GM12878 (cell line): ENCODE measurements around the gene AUNIP. TPM values are rescaled to one million over a fixed set of nuclear protein-coding genes. Genes with fewer than 3 reads are reported as not detected.

Source experiments
- ATAC-seq: fragments of 200-7000 bp; cut with Tn5 transposase; 3 replicates; pipeline ENCODE4 v1.9.1; 2020; ENCODE audit warnings: mild to moderate bottlenecking, moderate library complexity
- BruUV-seq: library from RNA; stranded (reverse); fragments of 400-500 nt; replicated peaks from 2 replicates; lab custom pipeline; 2021; lab: Mats Ljungman, UMichigan
- CTCF ChIA-PET: fragments of 300-600 bp; sonication (Branson Sonifier 250); formaldehyde crosslinking; extraction: SDS; loops from one replicate; lab custom pipeline; 2021; ENCODE audit warnings: inconsistent platforms; lab: Yijun Ruan, JAX
- POLR2A ChIA-PET: fragments of 350-600 bp; formaldehyde crosslinking; extraction: SDS; loops from one replicate; lab custom pipeline; 2021; ENCODE audit warnings: inconsistent platforms; lab: Charles Lee
- RAD21 ChIA-PET: fragments of 300-600 bp; sonication (Branson Sonifier 250); formaldehyde crosslinking; loops from one replicate; lab custom pipeline; 2023; ENCODE audit warnings: antibody characterized with exemption; ENCODE audit not compliant: unreplicated experiment; lab: Charles Lee
- SMC1A ChIA-PET: fragments of 300-600 bp; sonication (Branson Sonifier 250); formaldehyde crosslinking; loops from one replicate; lab custom pipeline; 2023; ENCODE audit not compliant: unreplicated experiment, uncharacterized antibody; lab: Charles Lee
- DNase-seq: peaks from one replicate; pipeline ENCODE4 v3.0.0-alpha.2; 2011; ENCODE audit warnings: low read depth, low spot score
- FAIRE-seq: peaks from 3 replicates; lab custom pipeline; 2011; peaks lifted over from hg19 to GRCh38; lab: Jason Lieb, UNC
- H2AFZ ChIP-seq: 2 replicates; pipeline ENCODE4 v1.6.0; 2011; ENCODE audit warnings: low read depth, low read length, control low read depth; ENCODE audit not compliant: control insufficient read depth
- H3K27ac ChIP-seq: 2 replicates; pipeline ENCODE4 v1.5.1; 2011; ENCODE audit warnings: control low read depth; ENCODE audit not compliant: control insufficient read depth, insufficient read depth
- H3K27me3 ChIP-seq, 2 experiments: replicated peaks in 1 of 2; 2 replicates each; pipeline versions ENCODE4 v1.6.0 to v1.6.1; 2011; ENCODE audit warnings: low read length in 1 of 2; ENCODE audit not compliant: control insufficient read depth in 2 of 2, insufficient read depth in 2 of 2
- H3K36me3 ChIP-seq, 2 experiments: 2 replicates each; pipeline ENCODE4 v1.5.1; 2011; ENCODE audit warnings: low read length in 1 of 2; ENCODE audit not compliant: control insufficient read depth in 2 of 2, insufficient read depth in 2 of 2
- H3K4me1 ChIP-seq: 2 replicates; pipeline ENCODE4 v1.6.1; 2011; ENCODE audit warnings: mild to moderate bottlenecking, low read length, moderate library complexity, mixed read lengths; ENCODE audit not compliant: control insufficient read depth, insufficient read depth
- H3K4me2 ChIP-seq: 2 replicates; pipeline ENCODE4 v1.6.0; 2011; ENCODE audit warnings: control low read depth; ENCODE audit not compliant: control insufficient read depth, insufficient read depth
- H3K4me3 ChIP-seq: fragments of 200-600 bp; sonication (generic); 2 replicates; pipeline ENCODE4 v1.5.1; 2016
- H3K79me2 ChIP-seq: 2 replicates; pipeline ENCODE4 v1.6.0; 2011; ENCODE audit warnings: low read length; ENCODE audit not compliant: control insufficient read depth, insufficient read depth
- H3K9ac ChIP-seq: 2 replicates; pipeline ENCODE4 v1.8.0; 2011; ENCODE audit warnings: low read length, control low read depth, mixed read lengths; ENCODE audit not compliant: control insufficient read depth, insufficient read depth
- H3K9me3 ChIP-seq: replicated peaks from 3 replicates; pipeline ENCODE4 v1.5.1; 2011; ENCODE audit warnings: mild to moderate bottlenecking, low read length; ENCODE audit not compliant: control insufficient read depth, insufficient read depth
- H4K20me1 ChIP-seq: 2 replicates; pipeline ENCODE4 v1.6.0; 2011; ENCODE audit not compliant: control insufficient read depth, insufficient read depth
- BRCA1 ChIP-seq: IDR thresholded peaks from 2 replicates; pipeline ENCODE4 v1.6.1; 2011; ENCODE audit warnings: low read depth, low read length, improper control_type of control experiment
- CREB1 ChIP-seq: IDR thresholded peaks from 2 replicates; pipeline ENCODE4 v1.6.1; 2012; ENCODE audit warnings: low read depth, mild to moderate bottlenecking, inconsistent platforms
- CREM ChIP-seq: IDR thresholded peaks from 2 replicates; pipeline ENCODE4 v1.6.1; 2014; ENCODE audit warnings: antibody characterized with exemption, low read depth
- EED ChIP-seq: sonication (generic); IDR thresholded peaks from 2 replicates; pipeline ENCODE4 v1.6.1; 2016; ENCODE audit warnings: antibody characterized with exemption, low read depth
- JUNB ChIP-seq: IDR thresholded peaks from 2 replicates; pipeline ENCODE4 v1.6.1; 2016; ENCODE audit warnings: antibody characterized with exemption, mild to moderate bottlenecking
- KLF5 ChIP-seq: fragments of 450-650 bp; IDR thresholded peaks from 2 replicates; pipeline ENCODE4 v1.6.1; 2014; ENCODE audit warnings: mild to moderate bottlenecking; ENCODE audit not compliant: partially characterized antibody
- MEF2A ChIP-seq: IDR thresholded peaks from 2 replicates; pipeline ENCODE4 v1.6.1; 2011; ENCODE audit warnings: low read depth, mild to moderate bottlenecking, low read length, moderate library complexity; ENCODE audit not compliant: insufficient read depth
- NR2C2 ChIP-seq: IDR thresholded peaks from 2 replicates; pipeline ENCODE4 v1.6.1; 2011; ENCODE audit warnings: borderline replicate concordance, low read depth; ENCODE audit not compliant: control insufficient read depth, insufficient read length
- POLR2AphosphoS5 ChIP-seq: IDR thresholded peaks from 2 replicates; pipeline ENCODE4 v1.6.1; 2011; ENCODE audit warnings: mild to moderate bottlenecking, low read length, inconsistent platforms
- POU2F2 ChIP-seq: IDR thresholded peaks from 3 replicates; pipeline ENCODE4 v1.6.1; 2011; ENCODE audit warnings: low read depth, mild to moderate bottlenecking, low read length, borderline replicate concordance
- SREBF2 ChIP-seq: IDR thresholded peaks from 2 replicates; pipeline ENCODE4 v1.6.1; 2012; ENCODE audit warnings: mild to moderate bottlenecking, low read length
- TCF3 ChIP-seq: IDR thresholded peaks from 2 replicates; pipeline ENCODE4 v1.6.1; 2012; ENCODE audit warnings: low read depth, mild to moderate bottlenecking, low read length, borderline replicate concordance; ENCODE audit not compliant: insufficient read depth
- WGBS: methylation state at CpG from one replicate; pipeline ENCODE4 v1.1.6; 2016; ENCODE audit warnings: low lambda C conversion rate; ENCODE audit not compliant: insufficient replicate concordance, insufficient coverage; ENCODE audit errors: missing lambda C conversion rate; 5-methylcytosine and 5-hydroxymethylcytosine counted together
- in situ Hi-C: fragments of 300-500 bp; cut with MboI; formaldehyde crosslinking; loops from 9 replicates; pipeline ENCODE4 v1.14.3; 2018; ENCODE audit warnings: mixed read lengths
- intact Hi-C: fragments of 100-400 bp; cut with micrococcal nuclease; formaldehyde crosslinking; loops from one replicate; pipeline ENCODE4 v1.14.2; 2022; ENCODE audit not compliant: unreplicated experiment
- polyA plus RNA-seq, 11 experiments: library from polyadenylated mRNA; depleted of rRNA in 4 of 11; unstranded in 6 of 11; stranded (reverse) in 5 of 11; fragments of >200 nt; fragmentation: Nextera tagmentation in 4 of 11; fragmentation: Illumina TruSeq in 1 of 11; extraction: Ambion mirVana in 4 of 11; extraction: Trizol in 1 of 11; gene quantifications; 1 replicate in 1 of 11; 2 replicates in 10 of 11; pipeline versions ENCODE4 v1.2.1 to v1.2.3, GENCODE V29; 2011 to 2016; ENCODE audit warnings: inconsistent platforms in 2 of 11, missing spikeins in 2 of 11, low read depth in 1 of 11
- total RNA-seq, 4 experiments: library from RNA; depleted of rRNA in 3 of 4; stranded (reverse); fragments of >200 nt in 3 of 4; fragmentation: Illumina TruSeq in 1 of 4; extraction: Trizol in 1 of 4; gene quantifications; 2 replicates each; pipeline versions ENCODE4 v1.2.1 to v1.2.3, GENCODE V29; 2013 to 2021
- TF ChIP-seq, protein P1 (sequence below): fragments of 450-650 bp; IDR thresholded peaks from 2 replicates; pipeline ENCODE4 v1.6.1; 2018; ENCODE audit warnings: mild to moderate bottlenecking, low read depth, moderate library complexity; ENCODE audit not compliant: partially characterized antibody
- TF ChIP-seq, protein P2 (sequence below): IDR thresholded peaks from 2 replicates; pipeline ENCODE4 v1.6.1; 2012; ENCODE audit warnings: low read depth, low read length, improper control_type of control experiment
- TF ChIP-seq, protein P3 (sequence below): IDR thresholded peaks from 2 replicates; pipeline ENCODE4 v1.6.1; 2012; ENCODE audit warnings: low read depth, low read length, improper control_type of control experiment
- TF ChIP-seq, protein P4 (sequence below): fragments of 450-650 bp; IDR thresholded peaks from 2 replicates; pipeline ENCODE4 v1.6.1; 2016; ENCODE audit warnings: mild to moderate bottlenecking
- TF ChIP-seq, protein P5 (sequence below): IDR thresholded peaks from 2 replicates; pipeline ENCODE4 v1.6.1; 2011; ENCODE audit warnings: borderline replicate concordance, low read depth, mild to moderate bottlenecking, moderate library complexity, mixed read lengths, low read length; ENCODE audit not compliant: insufficient read depth; ENCODE audit errors: extremely low read length

AUNIP gene
- total and polyA plus RNA-seq, 10 of the 15 experiments (the other 5 are each of a cell fraction or from before 2014, with no cell fraction given): 3.9 to 20.0 (median 12.7) TPM

DNA sequence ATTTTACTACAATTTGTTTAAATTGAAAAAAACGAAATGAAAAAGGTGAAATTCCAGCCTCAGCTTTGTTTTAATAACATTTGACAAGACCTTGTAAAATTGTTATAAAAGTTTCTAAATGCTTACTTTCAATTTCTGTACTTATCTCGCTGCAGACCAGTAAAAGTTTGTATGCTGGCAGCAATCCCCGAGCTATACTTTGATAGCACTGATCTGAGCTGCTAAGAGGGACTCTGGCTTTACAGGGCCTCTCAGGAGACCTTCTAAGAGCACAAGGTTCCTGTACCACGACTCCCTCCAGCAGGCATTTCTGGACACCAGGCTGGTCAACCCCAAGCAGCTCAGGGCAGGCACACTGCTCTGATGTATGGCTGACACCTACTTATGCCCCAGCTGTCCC, 33.9 kb upstream of the AUNIP start (continued):
- TF ChIP-seq, protein P1, sequence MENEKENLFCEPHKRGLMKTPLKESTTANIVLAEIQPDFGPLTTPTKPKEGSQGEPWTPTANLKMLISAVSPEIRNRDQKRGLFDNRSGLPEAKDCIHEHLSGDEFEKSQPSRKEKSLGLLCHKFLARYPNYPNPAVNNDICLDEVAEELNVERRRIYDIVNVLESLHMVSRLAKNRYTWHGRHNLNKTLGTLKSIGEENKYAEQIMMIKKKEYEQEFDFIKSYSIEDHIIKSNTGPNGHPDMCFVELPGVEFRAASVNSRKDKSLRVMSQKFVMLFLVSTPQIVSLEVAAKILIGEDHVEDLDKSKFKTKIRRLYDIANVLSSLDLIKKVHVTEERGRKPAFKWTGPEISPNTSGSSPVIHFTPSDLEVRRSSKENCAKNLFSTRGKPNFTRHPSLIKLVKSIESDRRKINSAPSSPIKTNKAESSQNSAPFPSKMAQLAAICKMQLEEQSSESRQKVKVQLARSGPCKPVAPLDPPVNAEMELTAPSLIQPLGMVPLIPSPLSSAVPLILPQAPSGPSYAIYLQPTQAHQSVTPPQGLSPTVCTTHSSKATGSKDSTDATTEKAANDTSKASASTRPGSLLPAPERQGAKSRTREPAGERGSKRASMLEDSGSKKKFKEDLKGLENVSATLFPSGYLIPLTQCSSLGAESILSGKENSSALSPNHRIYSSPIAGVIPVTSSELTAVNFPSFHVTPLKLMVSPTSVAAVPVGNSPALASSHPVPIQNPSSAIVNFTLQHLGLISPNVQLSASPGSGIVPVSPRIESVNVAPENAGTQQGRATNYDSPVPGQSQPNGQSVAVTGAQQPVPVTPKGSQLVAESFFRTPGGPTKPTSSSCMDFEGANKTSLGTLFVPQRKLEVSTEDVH: no peak
- no peak for TF ChIP-seq CREB1
- TF ChIP-seq POU2F2: no peak
- no peak for TF ChIP-seq JUNB
- no peak for TF ChIP-seq CREM
- TF ChIP-seq, all 136 proteins: peak for 0

DNA sequence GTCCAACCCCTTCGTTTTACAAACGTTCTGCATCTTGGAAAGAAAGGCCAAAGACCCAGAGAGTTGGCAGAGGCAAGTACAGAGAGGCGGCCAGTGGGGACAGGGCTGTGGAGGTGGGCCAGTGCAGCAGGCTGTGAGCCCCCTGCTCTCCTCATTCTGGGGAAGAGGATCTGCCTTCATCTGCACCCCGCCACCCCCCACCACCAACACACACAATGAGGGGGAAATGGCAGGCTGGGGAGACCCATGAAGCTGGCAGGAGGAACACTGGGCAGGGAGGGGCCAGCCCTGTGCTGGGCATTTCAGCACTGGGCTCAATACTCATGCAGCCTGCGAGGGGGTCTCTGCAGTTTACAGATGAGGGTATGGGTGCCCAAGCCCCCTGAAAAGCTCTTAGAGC, 32.3 kb upstream of the AUNIP start:
- ChIA-PET RAD21 (interaction anchor here (1.5 kb wide), 1 partner anchor 106 kb away, joined by 4 read pairs; the partner anchor contains the start of gene PAFAH2), POLR2A (interaction anchor here (0.6 to 1.2 kb wide), 2 partner anchors 21 to 104 kb away, joined by 3 to 4 read pairs; no protein-coding TSS in a partner anchor), SMC1A (interaction anchor here (19.7 kb wide), 1 partner anchor 107 kb away, joined by 319 read pairs; the partner anchor contains the start of gene PAFAH2), CTCF (interaction anchor here (6.0 to 14.0 kb wide), 2 partner anchors 12 to 105 kb away, joined by 89 to 383 read pairs; partner anchors contain the start of gene PAFAH2)
- BruUV-seq: no TSS peak
- DNase-seq: no peak
- TF ChIP-seq SREBF2 (no peak), EED (no peak), POLR2AphosphoS5 (no peak), TCF3 (no peak), KLF5 (no peak), NR2C2 (no peak), BRCA1 (no peak), MEF2A (no peak), CREM (no peak)
- TF ChIP-seq, protein P2, sequence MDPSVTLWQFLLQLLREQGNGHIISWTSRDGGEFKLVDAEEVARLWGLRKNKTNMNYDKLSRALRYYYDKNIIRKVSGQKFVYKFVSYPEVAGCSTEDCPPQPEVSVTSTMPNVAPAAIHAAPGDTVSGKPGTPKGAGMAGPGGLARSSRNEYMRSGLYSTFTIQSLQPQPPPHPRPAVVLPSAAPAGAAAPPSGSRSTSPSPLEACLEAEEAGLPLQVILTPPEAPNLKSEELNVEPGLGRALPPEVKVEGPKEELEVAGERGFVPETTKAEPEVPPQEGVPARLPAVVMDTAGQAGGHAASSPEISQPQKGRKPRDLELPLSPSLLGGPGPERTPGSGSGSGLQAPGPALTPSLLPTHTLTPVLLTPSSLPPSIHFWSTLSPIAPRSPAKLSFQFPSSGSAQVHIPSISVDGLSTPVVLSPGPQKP: no peak
- TF ChIP-seq, protein P3, sequence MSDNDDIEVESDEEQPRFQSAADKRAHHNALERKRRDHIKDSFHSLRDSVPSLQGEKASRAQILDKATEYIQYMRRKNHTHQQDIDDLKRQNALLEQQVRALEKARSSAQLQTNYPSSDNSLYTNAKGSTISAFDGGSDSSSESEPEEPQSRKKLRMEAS: no peak
- TF ChIP-seq, protein P4, sequence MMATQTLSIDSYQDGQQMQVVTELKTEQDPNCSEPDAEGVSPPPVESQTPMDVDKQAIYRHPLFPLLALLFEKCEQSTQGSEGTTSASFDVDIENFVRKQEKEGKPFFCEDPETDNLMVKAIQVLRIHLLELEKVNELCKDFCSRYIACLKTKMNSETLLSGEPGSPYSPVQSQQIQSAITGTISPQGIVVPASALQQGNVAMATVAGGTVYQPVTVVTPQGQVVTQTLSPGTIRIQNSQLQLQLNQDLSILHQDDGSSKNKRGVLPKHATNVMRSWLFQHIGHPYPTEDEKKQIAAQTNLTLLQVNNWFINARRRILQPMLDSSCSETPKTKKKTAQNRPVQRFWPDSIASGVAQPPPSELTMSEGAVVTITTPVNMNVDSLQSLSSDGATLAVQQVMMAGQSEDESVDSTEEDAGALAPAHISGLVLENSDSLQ: no peak
- TF ChIP-seq, protein P5, sequence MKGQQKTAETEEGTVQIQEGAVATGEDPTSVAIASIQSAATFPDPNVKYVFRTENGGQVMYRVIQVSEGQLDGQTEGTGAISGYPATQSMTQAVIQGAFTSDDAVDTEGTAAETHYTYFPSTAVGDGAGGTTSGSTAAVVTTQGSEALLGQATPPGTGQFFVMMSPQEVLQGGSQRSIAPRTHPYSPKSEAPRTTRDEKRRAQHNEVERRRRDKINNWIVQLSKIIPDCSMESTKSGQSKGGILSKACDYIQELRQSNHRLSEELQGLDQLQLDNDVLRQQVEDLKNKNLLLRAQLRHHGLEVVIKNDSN: no peak
- no peaks in the 10 kb centered on the region for H3K79me2 ChIP-seq
- no peaks in the 10 kb centered on the region for H3K27me3 ChIP-seq
- H3K4me2 ChIP-seq: no peak overlapping the region
- in situ Hi-C loops: no loop called here
- no peak for FAIRE-seq
- H3K4me3 ChIP-seq: no peak overlapping the region
- H3K36me3 ChIP-seq: peaks cover 0 to 2% of the 10 kb centered on the region in 2 experiments; a peak in 1 of 4 replicates
- 28% methylated on average over 5 of the region's 5 CpGs for WGBS
- intact Hi-C loops: no loop called here
- no peak for ATAC-seq
- H3K4me1 ChIP-seq: peaks cover 3% of the 10 kb centered on the region; the same call in 1 of the 2 replicates
- no peaks in the 10 kb centered on the region for H4K20me1 ChIP-seq
- no peak overlapping the region for H3K27ac ChIP-seq
- H3K9ac ChIP-seq: no peak overlapping the region
- H3K9me3 ChIP-seq: no peaks in the 10 kb centered on the region
- H2AFZ ChIP-seq: no peak overlapping the region
